Glomerular visceral epithelial cell (primary cell): ENCODE measurements around the gene CADPS2.
"Not testable (repeated sequence)": the region's sequence is repeated elsewhere in the genome, so short reads cannot be mapped to it uniquely, and the experiment has no call there.

Experiments used
- DNase-seq: peaks from one replicate; pipeline ENCODE4 v3.0.0-alpha.2; 2016; ENCODE audit errors: extremely low spot score

CADPS2 gene

GRCh38 chr7:122715183-122715582 lies 171.1 kb downstream of the CADPS2 start:
- no peak for DNase-seq

GRCh38 chr7:122710916-122711315 lies 175.3 kb downstream of the CADPS2 start:
- DNase-seq = no peak

- DNase-seq = no peak
Observed at GRCh38 chr7:122709930-122710646, 176.2 kb downstream of the CADPS2 start.

GRCh38 chr7:122706836-122707235 lies 179.4 kb downstream of the CADPS2 start:
- DNase-seq = no peak

GRCh38 chr7:122702872-122703510 lies 183.3 kb downstream of the CADPS2 start, which contains the start of gene RNF148:
RNF148 (minus strand) TSS chr7:122702922; CDS start chr7:122702750, 172 bp downstream.
- peak; percentile 27 for DNase-seq

GRCh38 chr7:122699017-122699416 lies 187.2 kb downstream of the CADPS2 start, which contains the start of gene RNF133:
RNF133 (minus strand) TSS chr7:122699117; CDS start chr7:122698918, 199 bp downstream.
- DNase-seq = no peak

- no peak for DNase-seq
Observed at GRCh38 chr7:122695816-122696215, 190.4 kb downstream of the CADPS2 start.

- DNase-seq = no peak
Observed at GRCh38 chr7:122694697-122695096, 191.6 kb downstream of the CADPS2 start.

GRCh38 chr7:122692769-122693309 lies 193.4 kb downstream of the CADPS2 start:
- DNase-seq = no peak

GRCh38 chr7:122691569-122692235 lies 194.6 kb downstream of the CADPS2 start:
- no peak for DNase-seq

GRCh38 chr7:122689346-122690109 lies 196.7 kb downstream of the CADPS2 start:
- no peak for DNase-seq

GRCh38 chr7:122688400-122688998 lies 197.8 kb downstream of the CADPS2 start:
- no peak for DNase-seq

GRCh38 chr7:122686360-122686878 lies 199.8 kb downstream of the CADPS2 start:
- DNase-seq = no peak

GRCh38 chr7:122684504-122684903 lies 201.8 kb downstream of the CADPS2 start:
- DNase-seq = no peak

- DNase-seq = no peak
Observed at GRCh38 chr7:122682815-122683550, 203.3 kb downstream of the CADPS2 start.

GRCh38 chr7:122681186-122681585 lies 205.1 kb downstream of the CADPS2 start:
- not testable (repeated sequence) for DNase-seq

- no peak for DNase-seq
Observed at GRCh38 chr7:122679813-122680212, 206.4 kb downstream of the CADPS2 start.

- peak; percentile 31 for DNase-seq
Observed at GRCh38 chr7:122679269-122679709, 207.0 kb downstream of the CADPS2 start.

GRCh38 chr7:122677149-122677548 lies 209.1 kb downstream of the CADPS2 start:
- DNase-seq = no peak

GRCh38 chr7:122676466-122676865 lies 209.8 kb downstream of the CADPS2 start:
- no peak for DNase-seq
